Activated B cell treated with CpG ODN at 0.5 μM for 24 hours (primary cell): ENCODE results near the gene KANSL3. TPM values are rescaled to one million over a fixed set of nuclear protein-coding genes. Genes with fewer than 3 reads are reported as not detected.

Source experiments
- ATAC-seq: fragments of 200-7000 bp; cut with Tn5 transposase; one replicate; pipeline ENCODE4 v1.10.0; 2021; ENCODE audit warnings: low read depth, mild to moderate bottlenecking, moderate library complexity
- CTCF ChIA-PET: fragments of 350-600 bp; sonication (Branson Sonifier 250); formaldehyde crosslinking; loops from one replicate; lab custom pipeline; 2021; ENCODE audit warnings: antibody characterized with exemption; lab: Charles Lee
- POLR2A ChIA-PET: fragments of 350-600 bp; sonication (Branson Sonifier 250); formaldehyde crosslinking; loops from one replicate; lab custom pipeline; 2021; ENCODE audit warnings: antibody characterized with exemption; lab: Charles Lee
- DNase-seq: peaks from one replicate; pipeline ENCODE4 v3.0.0; 2022
- H3K27ac Mint-ChIP-seq: one replicate; pipeline ENCODE4 v1.8.0; 2020; ENCODE audit warnings: mixed read lengths
- H3K27me3 Mint-ChIP-seq: one replicate; pipeline ENCODE4 v1.8.0; 2021; ENCODE audit warnings: mixed read lengths
- H3K36me3 Mint-ChIP-seq: one replicate; pipeline ENCODE4 v1.8.0; 2021; ENCODE audit warnings: low read depth, mixed read lengths
- H3K4me1 Mint-ChIP-seq: one replicate; pipeline ENCODE4 v1.8.0; 2021; ENCODE audit warnings: mixed read lengths
- H3K4me3 Mint-ChIP-seq: one replicate; pipeline ENCODE4 v1.8.0; 2020; ENCODE audit warnings: mild to moderate bottlenecking, mixed read lengths
- H3K9me3 Mint-ChIP-seq: one replicate; pipeline ENCODE4 v1.8.0; 2020; ENCODE audit warnings: mixed read lengths
- intact Hi-C: fragments of 100-400 bp; cut with micrococcal nuclease; formaldehyde crosslinking; loops from one replicate; pipeline ENCODE4 v1.15.1; 2024
- total RNA-seq: library from RNA; stranded (reverse); gene quantifications from 2 replicates; pipeline ENCODE4 v1.2.3, GENCODE V29; 2022
- TF ChIP-seq, protein P1 (sequence below): fragments of 200-600 bp; IDR thresholded peaks from one replicate; pipeline ENCODE4 v1.8.0; 2022; ENCODE audit warnings: antibody characterized with exemption, mild to moderate bottlenecking

KANSL3 gene
- total RNA-seq, 1 donor from 2014 or later, result 31.4 TPM

DNA sequence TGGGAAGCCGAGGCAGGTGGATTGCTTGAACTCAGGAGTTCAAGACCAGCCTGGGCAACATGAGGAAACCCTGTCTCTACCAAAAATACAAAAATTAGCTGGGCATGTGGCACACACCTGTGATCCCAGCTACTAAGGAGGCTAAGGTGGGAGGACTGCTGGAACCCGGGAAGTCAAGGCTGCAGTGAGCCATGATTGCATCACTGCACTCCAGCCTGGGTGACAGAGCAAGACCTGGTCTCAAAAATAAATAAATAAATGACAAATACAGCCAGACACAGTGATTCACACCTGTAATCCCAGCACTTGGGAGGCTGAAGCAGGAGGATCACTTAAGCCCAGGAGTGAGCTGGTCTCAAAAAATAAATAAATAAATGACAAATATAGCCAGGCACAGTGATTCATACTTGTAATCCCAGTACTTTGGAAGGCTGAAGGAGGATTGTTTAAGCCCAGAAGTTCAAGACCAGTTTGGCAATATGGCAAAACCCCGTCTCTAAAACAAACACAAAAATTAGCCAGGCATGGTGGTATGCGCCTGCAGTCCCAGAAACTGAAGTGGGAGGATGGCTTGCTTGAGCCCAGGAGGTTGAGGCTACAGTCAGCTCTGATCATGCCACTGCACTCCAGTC lies 6.2 kb downstream of the KANSL3 start:
- POLR2A ChIA-PET, result no interaction called here
- Mint-ChIP-seq H3K4me3 (no peak overlapping the region), H3K4me1 (peaks cover 28% of the 10 kb centered on the region), H3K36me3 (peaks cover 67% of the 10 kb centered on the region), H3K27me3 (no peaks in the 10 kb centered on the region), H3K9me3 (no peaks in the 10 kb centered on the region), H3K27ac (no peak overlapping the region)
- ATAC-seq, result no peak
- CTCF ChIA-PET, result no interaction called here
- intact Hi-C loops, result no loop called here
- no peak for DNase-seq
- TF ChIP-seq, protein P1, sequence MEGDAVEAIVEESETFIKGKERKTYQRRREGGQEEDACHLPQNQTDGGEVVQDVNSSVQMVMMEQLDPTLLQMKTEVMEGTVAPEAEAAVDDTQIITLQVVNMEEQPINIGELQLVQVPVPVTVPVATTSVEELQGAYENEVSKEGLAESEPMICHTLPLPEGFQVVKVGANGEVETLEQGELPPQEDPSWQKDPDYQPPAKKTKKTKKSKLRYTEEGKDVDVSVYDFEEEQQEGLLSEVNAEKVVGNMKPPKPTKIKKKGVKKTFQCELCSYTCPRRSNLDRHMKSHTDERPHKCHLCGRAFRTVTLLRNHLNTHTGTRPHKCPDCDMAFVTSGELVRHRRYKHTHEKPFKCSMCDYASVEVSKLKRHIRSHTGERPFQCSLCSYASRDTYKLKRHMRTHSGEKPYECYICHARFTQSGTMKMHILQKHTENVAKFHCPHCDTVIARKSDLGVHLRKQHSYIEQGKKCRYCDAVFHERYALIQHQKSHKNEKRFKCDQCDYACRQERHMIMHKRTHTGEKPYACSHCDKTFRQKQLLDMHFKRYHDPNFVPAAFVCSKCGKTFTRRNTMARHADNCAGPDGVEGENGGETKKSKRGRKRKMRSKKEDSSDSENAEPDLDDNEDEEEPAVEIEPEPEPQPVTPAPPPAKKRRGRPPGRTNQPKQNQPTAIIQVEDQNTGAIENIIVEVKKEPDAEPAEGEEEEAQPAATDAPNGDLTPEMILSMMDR, result no peak

- TF ChIP-seq, protein P1, result no peak
- CTCF ChIA-PET, result no interaction called here
- Mint-ChIP-seq H3K27ac (no peak overlapping the region), H3K9me3 (no peaks in the 10 kb centered on the region), H3K27me3 (no peaks in the 10 kb centered on the region), H3K36me3 (peaks cover 58% of the 10 kb centered on the region), H3K4me1 (no peaks in the 10 kb centered on the region), H3K4me3 (no peak overlapping the region)
- POLR2A ChIA-PET, result no interaction called here
- ATAC-seq, result no peak
- DNase-seq, result no peak
- intact Hi-C loops, result no loop called here
These were observed 11.6 kb downstream of the KANSL3 start for GRCh38 chr2:96626553-96626942.

DNA sequence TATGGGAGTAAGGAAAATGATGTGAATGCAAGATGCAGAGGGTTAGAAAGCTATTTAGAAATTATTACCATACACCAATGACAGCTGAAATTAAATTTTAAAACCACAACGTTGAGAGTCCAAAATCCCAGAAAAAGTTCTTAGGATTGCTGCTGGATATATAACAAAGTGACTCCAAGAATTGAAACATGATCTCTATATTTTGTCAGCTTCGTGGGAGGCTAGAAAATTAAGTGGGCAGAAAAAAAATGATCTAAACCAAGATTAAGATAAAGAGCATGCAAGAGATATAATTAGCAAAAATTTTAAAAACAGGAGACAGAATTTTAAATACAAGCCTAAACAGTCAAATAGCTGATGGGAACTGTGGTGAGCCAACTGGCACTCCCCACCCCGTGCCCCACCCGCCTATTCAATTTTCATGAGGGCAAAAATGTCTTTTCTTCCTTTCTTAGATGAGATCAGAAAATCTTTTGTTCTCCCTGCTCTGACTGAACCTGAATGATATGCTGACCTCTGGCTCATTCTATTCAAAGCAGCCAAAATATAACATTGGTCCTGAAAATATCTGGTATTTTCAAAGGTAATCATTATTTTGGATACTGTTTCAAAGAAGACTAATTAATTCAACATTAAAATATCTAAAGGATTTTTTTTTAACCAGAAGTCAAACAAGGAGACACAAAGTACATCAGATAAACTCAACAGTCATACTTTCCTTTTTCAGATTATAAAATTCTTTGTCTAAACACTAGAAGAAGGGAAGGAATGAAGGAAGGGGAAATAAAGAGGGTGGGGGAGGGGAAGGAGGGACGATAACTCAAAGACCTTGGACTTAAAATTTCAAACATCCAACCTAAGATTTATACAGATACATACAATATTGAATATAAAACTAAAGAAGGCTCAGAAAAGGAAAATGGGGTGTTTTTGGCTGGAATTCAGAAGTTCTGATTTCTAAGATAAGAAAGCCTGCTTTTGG lies 12.2 kb downstream of the KANSL3 start:
- DNase-seq (no peak), ATAC-seq (no peak)
- intact Hi-C loops, result no loop called here
- CTCF ChIA-PET, result no interaction called here
- Mint-ChIP-seq H3K4me1 (no peaks in the 10 kb centered on the region), H3K27ac (no peak overlapping the region), H3K36me3 (peaks cover 54% of the 10 kb centered on the region), H3K27me3 (no peaks in the 10 kb centered on the region), H3K4me3 (no peak overlapping the region), H3K9me3 (no peaks in the 10 kb centered on the region)
- TF ChIP-seq, protein P1, result no peak
- POLR2A ChIA-PET, result no interaction called here

- TF ChIP-seq, protein P1, result no peak
- ATAC-seq, result no peak
- ChIA-PET CTCF (no interaction called here), POLR2A (no interaction called here)
- intact Hi-C loops, result no loop called here
- Mint-ChIP-seq H3K4me3 (no peak overlapping the region), H3K4me1 (no peaks in the 10 kb centered on the region), H3K27ac (no peak overlapping the region), H3K9me3 (no peaks in the 10 kb centered on the region), H3K36me3 (peaks cover 53% of the 10 kb centered on the region), H3K27me3 (no peaks in the 10 kb centered on the region)
- DNase-seq, result no peak
These were observed 15.0 kb downstream of the KANSL3 start for GRCh38 chr2:96623116-96623515.

- POLR2A ChIA-PET, result no interaction called here
- Mint-ChIP-seq H3K4me3 (no peak overlapping the region), H3K27ac (no peak overlapping the region)
These were observed 15.6 kb downstream of the KANSL3 start for GRCh38 chr2:96622544-96622943.

More at GRCh38 chr2:96622544-96622943, 15.6 kb downstream of the KANSL3 start:
- no peaks in the 10 kb centered on the region for H3K4me1 Mint-ChIP-seq
- H3K36me3 Mint-ChIP-seq, result peaks cover 50% of the 10 kb centered on the region
- CTCF ChIA-PET, result no interaction called here
- no peak for DNase-seq
- ATAC-seq, result no peak
- no peaks in the 10 kb centered on the region for H3K9me3 Mint-ChIP-seq
- H3K27me3 Mint-ChIP-seq, result no peaks in the 10 kb centered on the region
- intact Hi-C loops, result no loop called here
- TF ChIP-seq, protein P1, result no peak
